ENCODE measurements around the gene ST8SIA3.
A peak's percentile ranks its signal among the peaks of the same experiment; 100 is the strongest.

Gene ST8SIA3

GRCh38 chr18:57352271-57352701 lies at the start of gene ST8SIA3:
Gene ST8SIA3, plus strand, starts transcription at chr18:57352557. Its CDS starts 290 bp downstream, at chr18:57352847.
- DNase-seq (ENCODE audit: low read depth), result no peak

DNA sequence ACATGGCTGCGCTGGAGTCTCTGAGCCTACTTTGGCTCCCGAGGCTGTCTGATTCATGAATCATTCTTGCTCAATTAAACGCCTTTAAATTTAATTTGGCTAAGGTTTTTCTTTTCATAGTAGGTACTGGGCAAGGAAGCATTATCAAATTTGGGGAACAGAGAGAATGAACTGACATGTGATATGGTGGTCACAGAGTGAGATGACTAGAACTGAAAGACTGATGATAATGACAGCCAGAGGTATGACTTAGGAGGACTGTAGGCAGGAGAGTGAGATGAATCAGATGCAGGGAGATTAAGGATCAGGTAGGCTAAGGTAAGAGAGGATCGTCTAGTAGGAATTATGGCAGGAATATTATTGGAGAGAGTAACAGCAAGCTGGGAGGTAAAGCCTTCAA lies 40.9 kb upstream of the ST8SIA3 start:
- DNase-seq (ENCODE audit: low read depth), result no peak

DNA sequence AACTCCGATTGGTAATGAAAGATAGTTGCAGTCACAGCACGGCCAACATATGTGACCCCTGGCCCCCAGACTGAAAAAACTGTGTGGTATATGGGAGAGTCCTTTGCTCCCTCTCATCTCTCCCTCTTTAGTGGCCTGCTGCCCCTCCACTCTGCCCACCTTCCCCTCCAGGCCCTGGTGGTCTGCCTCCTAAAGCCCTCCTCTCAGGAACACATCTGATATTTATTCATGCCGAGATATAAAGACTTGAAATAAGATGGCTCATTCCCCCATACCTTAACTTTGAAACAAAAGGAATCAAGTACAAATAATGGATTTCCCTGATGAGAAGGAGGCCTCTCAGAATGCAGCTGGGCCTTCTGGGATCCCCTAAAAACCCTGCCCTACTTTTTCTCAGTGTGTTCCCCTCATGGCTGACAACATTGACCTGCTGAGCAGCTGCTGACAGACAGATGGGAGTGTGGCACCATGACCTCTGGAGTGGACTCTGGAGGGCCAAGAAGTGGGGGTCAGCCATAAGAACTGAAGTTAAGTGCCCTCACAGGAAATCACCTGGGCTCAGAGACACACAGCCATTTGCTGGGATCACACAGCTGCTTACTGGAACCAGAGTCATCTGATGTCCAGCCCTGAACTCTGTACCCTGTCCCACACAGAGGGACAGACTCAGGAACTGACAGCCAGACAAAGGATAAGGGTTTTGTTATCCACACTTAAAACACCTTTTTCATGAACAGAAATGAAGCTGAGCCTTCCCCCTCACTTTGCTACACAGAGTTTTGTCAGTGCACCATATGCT lies 39.8 kb upstream of the ST8SIA3 start:
- DNase-seq (ENCODE audit: low read depth), result no peak

- DNase-seq (ENCODE audit: low read depth), result no peak
Observed at GRCh38 chr18:57320603-57321002, 31.8 kb upstream of the ST8SIA3 start.

DNA sequence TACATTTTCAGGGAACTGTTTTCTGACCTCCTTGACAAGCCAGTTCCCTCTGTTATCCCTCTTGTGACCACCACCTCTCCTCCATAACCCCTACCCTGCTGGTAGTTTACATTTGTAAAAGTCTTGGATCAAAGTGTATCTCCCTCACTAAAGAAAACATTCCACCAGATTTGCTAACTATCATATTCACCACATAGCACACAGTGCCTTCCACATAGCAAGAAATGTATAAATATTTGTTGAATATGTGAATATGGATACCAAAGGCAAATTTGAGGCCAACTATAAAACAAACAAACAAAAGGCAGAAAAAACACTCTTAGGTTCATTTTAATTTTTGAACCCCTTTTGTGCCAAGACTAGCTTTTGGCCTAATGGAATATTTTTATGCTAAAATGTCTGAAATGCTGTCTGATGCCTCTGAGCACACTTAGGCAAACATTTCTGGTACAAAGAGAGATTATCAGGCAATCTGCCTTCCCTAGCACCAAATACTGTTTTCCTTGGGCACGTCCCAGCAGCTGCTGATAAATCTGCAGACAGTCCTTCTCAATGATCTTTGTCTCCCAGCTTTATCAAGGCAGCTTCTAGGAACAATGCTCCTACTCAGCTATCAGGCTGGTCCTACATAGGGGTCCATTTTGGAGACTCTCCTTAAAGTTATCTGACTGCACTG lies 26.7 kb upstream of the ST8SIA3 start:
- no peak for DNase-seq (ENCODE audit: low read depth)

DNA sequence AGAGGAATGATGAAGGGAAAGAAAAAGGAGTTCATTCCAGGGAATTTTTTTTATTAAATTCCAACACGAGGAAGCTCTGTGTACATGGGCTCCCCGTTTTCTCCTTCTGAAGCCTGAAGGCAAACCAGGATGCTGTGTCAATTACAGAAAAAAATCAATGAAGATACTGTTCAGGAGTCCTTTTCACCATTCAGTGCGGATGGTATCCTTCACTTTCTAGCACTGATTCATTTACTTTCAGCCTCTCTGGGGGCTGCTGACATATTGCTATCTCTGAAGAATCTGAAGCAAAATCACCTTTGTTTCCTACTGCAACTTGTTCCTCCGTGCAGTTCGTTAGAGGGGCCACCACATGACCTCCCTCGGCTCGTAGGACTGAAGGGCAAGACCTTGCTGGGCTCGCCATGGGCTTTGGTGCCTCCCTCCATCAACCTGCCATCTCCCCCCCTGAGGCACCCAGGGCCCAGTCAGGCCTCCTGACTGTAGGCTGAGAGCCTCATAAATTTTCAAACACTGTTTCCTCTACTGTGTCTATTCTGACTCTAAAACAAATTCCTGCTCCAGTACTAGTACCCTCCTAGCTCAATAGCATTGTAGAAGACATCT lies 25.5 kb upstream of the ST8SIA3 start:
- DNase-seq (ENCODE audit: low read depth), result no peak

- no peak for DNase-seq (ENCODE audit: low read depth)
Observed at GRCh38 chr18:57328665-57329064, 23.7 kb upstream of the ST8SIA3 start.

DNA sequence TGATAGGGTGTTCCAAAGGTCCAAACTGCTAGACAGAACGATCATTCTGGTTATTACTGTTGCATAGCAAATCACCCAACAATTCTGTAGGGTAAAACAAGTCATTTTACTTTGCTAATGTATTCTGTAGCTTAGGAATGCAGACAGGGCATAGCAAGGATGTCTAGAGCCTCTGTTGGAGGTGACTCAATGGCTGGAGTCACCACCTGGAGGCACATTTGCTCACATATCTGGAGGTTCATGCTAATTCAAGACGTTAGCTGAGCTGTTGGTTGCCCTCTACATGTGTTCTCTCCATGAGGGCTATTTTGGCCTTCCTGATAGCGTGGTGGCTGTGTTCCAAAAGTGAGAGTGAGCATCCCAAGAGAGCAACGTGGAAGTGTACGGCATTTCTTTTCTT lies 22.5 kb upstream of the ST8SIA3 start:
- DNase-seq (ENCODE audit: low read depth), result no peak

GRCh38 chr18:57331718-57332117 lies 20.6 kb upstream of the ST8SIA3 start:
- no peak for DNase-seq (ENCODE audit: low read depth)

- no peak for DNase-seq (ENCODE audit: low read depth)
Observed at GRCh38 chr18:57333940-57334339, 18.4 kb upstream of the ST8SIA3 start.

DNA sequence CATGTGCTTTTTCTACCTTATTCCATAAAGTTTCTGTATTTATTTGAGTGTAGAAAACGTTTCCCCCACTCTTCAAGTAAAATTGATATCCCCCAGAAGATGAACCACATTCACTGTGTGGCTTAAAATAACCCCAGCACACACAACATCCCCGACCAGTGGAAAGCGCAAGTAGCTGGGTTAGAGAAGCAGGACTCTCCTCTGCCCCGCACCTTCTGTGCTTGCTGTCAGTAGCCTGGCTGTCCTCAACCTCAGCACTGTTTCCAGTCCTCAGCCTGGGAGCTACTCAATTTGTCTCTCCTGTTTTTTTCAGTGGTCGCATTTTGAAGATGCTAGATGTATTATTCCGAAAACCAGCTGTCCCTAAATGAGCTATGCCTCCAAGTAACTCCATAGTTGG lies 18.0 kb upstream of the ST8SIA3 start:
- no peak for DNase-seq (ENCODE audit: low read depth)

GRCh38 chr18:57336343-57336742 lies 16.0 kb upstream of the ST8SIA3 start:
- no peak for DNase-seq (ENCODE audit: low read depth)

DNA sequence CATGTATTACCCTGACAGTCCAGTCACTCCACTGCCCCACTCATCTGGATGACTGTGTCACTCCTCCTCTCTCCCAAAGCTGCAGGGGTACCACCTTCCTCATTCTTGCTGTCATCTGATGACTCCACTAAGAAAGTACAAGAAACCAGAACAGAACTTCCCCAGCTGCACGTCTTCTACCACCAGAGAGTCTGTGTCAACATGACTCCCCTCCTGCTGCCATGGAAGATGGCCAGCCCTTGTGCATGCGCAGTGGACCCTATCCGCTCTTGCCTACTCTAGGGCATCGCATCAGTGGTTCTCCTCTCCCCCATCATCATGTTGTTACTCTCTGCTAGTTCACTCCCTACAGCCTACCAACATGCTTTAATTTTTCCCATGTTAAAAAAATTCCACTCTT lies 14.5 kb upstream of the ST8SIA3 start:
- DNase-seq (ENCODE audit: low read depth), result no peak

DNA sequence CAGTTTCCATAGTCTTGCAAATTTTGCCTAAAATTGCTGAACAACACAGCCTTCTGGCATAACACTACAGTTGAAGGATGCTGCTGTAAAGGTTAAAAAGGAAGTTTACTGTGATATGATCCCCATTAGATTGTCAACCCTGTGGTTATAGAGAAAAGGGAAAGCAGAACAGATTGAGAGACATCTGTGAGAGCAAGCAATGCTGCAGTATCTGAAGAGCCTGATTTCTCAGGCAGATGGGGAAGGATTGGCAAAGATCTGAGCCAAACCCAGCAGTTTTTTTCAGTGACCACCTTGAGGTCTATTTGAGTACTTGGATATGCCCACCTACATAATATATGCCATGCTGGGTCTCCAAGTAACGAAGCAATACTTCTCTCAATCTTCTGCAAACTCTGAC lies 8.5 kb upstream of the ST8SIA3 start:
- no peak for DNase-seq (ENCODE audit: low read depth)

- no peak for DNase-seq (ENCODE audit: low read depth)
Observed at GRCh38 chr18:57346876-57347275, 5.5 kb upstream of the ST8SIA3 start.

- no peak for DNase-seq (ENCODE audit: low read depth)
Observed at GRCh38 chr18:57347784-57348183, 4.6 kb upstream of the ST8SIA3 start.

GRCh38 chr18:57352761-57353136 lies 392 bp downstream of the ST8SIA3 start:
- DNase-seq (ENCODE audit: low read depth), result no peak

DNA sequence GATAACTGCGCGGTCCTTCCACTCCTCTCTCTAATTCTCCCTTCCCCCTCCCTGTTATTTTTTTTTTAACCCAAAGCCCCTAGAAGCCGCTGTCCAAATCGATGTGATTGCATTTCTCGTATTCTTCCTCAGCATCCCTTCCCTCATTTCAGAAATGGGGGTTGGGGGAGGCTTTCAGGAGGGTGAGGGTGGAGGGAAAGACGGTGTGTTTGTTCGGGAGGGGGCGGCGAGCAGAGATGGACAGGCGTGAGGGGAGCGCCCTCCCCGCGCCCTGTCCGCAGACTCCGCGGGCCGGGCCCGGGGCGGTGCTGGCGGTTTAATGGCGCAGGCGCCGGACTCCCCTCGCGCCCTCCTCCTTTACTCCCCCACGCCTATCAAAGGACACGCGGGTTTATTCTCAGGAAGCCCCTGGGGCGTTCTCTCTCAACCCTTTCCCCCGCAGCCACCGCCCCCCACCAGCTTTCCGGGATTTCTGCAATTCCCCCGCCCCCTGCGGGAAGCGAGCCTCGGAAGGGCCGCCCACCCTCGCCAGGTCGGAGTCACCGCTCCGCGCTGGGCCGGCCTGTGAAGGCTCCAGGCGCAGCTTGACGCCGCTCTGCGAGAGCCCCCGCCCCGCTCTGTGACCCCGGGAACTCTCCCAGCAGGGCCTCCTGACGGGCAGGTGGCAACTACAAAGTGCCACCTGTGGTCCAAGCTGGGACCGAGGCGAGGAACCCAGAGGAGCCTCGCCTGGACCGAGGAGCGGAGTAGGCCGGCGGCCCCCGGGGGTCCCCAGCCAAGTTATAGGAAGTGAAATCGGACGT lies 981 bp downstream of the ST8SIA3 start:
- no peak for DNase-seq (ENCODE audit: low read depth)

DNA sequence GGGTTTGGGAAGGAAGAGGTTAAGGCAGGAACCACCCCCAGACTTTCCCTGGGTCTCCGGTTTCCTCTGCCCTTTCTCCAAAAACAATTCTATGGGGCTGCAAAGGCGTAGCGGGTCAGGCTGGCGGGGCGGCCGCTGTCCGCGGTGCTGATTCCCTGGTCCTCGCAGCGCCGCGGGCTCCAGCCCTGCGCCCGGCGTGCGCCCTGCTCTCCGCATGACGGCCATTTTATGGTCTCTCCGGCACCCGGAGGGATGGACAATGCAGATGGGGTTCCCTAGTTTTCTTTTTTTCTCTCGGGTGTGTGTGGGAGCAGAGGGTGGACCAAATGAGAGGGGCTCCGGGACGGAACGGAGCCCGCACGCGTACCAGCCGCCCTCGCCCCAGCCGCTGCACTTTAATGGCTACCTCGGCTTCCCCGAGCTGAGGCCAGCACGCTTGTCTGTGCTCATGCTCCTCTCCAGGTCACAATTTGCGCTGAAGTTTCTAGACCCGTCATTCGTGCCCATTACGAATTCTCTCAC lies 1.6 kb downstream of the ST8SIA3 start:
- DNase-seq (ENCODE audit: low read depth), result peak; percentile 1

GRCh38 chr18:57359433-57359832 lies 7.1 kb downstream of the ST8SIA3 start:
- DNase-seq (ENCODE audit: low read depth), result no peak

DNA sequence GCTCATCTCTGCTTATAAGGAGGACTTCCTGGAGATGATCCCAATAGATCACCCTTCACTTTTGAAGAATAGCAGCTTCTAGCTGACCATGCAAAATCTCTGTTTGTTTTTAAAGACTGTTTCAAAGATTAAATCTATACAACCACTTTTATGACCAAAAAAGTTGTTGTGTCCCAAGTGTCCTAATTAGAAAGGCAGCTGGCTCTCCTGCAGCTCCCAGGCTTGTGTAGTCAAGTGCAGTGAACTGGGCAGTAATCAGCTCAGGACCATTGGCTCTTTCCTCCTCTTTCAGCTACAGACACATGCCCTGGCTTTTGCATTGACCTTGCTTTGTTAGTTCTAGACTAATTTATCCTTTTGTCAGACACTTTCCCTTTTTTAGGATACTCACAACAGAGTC lies 10.4 kb downstream of the ST8SIA3 start:
- no peak for DNase-seq (ENCODE audit: low read depth)

DNA sequence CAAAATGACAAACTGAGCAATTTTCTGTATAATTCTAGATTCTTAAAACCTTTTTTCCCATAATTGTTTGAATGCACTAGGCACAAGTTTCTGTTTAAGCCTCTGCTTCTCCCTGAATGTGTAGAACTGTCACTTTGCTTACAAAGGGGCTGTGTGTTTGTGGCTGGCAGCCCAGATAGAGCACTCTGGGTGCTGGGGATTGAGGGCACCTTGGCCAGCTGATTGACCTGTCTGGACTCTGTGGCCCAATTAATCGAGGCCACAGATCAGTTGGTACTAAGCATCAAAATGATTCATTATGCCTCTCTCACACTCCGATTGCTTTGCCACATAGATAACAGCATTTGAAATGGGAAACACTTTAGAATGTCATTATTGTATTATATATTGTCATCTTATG lies 12.1 kb downstream of the ST8SIA3 start:
- DNase-seq (ENCODE audit: low read depth), result no peak

Measured in non-pigmented ciliary epithelial cell (primary cell).